GM12878 (cell line): ENCODE results near the gene SLC12A1. TPM values are rescaled to one million over a fixed set of nuclear protein-coding genes. Genes with fewer than 3 reads are reported as not detected.

Experiments
- CREB1 ChIP-seq: IDR thresholded peaks from 2 replicates; pipeline ENCODE4 v1.6.1; 2012; ENCODE audit warnings: low read depth, mild to moderate bottlenecking, inconsistent platforms
- E2F4 ChIP-seq: IDR thresholded peaks from 2 replicates; pipeline ENCODE4 v1.6.1; 2012; ENCODE audit warnings: low read depth, low read length, improper control_type of control experiment
- EZH2 ChIP-seq: IDR thresholded peaks from 2 replicates; pipeline ENCODE4 v1.6.1; 2012; ENCODE audit warnings: low read depth, mild to moderate bottlenecking, control low read depth, inconsistent platforms, low read length, borderline replicate concordance; ENCODE audit not compliant: control insufficient read depth
- FOXK2 ChIP-seq: fragments of 450-650 bp; IDR thresholded peaks from 2 replicates; pipeline ENCODE4 v1.6.1; 2017; ENCODE audit warnings: mild to moderate bottlenecking, moderate library complexity
- FOXM1 ChIP-seq: IDR thresholded peaks from 2 replicates; pipeline ENCODE4 v1.6.1; 2012; ENCODE audit warnings: low read depth, mild to moderate bottlenecking, inconsistent platforms, low read length, moderate library complexity
- MAX ChIP-seq: IDR thresholded peaks from 2 replicates; pipeline ENCODE4 v1.6.1; 2012; ENCODE audit warnings: low read depth, low read length, improper control_type of control experiment
- MYC ChIP-seq: IDR thresholded peaks from 2 replicates; pipeline ENCODE4 v1.6.1; 2011; ENCODE audit warnings: mild to moderate bottlenecking, low read length, moderate library complexity, inconsistent platforms; ENCODE audit not compliant: insufficient read depth, insufficient replicate concordance, insufficient read length, severe bottlenecking
- NKRF ChIP-seq: fragments of 450-650 bp; conservative IDR thresholded peaks from 2 replicates; pipeline ENCODE4 v1.6.1; 2017; ENCODE audit warnings: mild to moderate bottlenecking, moderate library complexity
- PAX5 ChIP-seq: IDR thresholded peaks from 2 replicates; pipeline ENCODE4 v1.6.1; 2011; ENCODE audit warnings: low read depth, low read length, borderline replicate concordance
- RUNX3 ChIP-seq: IDR thresholded peaks from 2 replicates; pipeline ENCODE4 v1.6.1; 2012; ENCODE audit warnings: low read length, inconsistent platforms
- SMAD5 ChIP-seq: IDR thresholded peaks from 2 replicates; pipeline ENCODE4 v1.6.1; 2016; ENCODE audit warnings: antibody characterized with exemption, low read depth
- SUZ12 ChIP-seq: fragments of 200-600 bp; sonication (generic); IDR thresholded peaks from one replicate; pipeline ENCODE4 v1.6.1; 2018; ENCODE audit warnings: antibody characterized with exemption, mild to moderate bottlenecking; ENCODE audit not compliant: unreplicated experiment
- TAF1 ChIP-seq: IDR thresholded peaks from 2 replicates; pipeline ENCODE4 v1.6.1; 2011; ENCODE audit warnings: mild to moderate bottlenecking, low read depth, low read length, borderline replicate concordance
- TCF12 ChIP-seq: IDR thresholded peaks from 2 replicates; pipeline ENCODE4 v1.6.1; 2011; ENCODE audit warnings: low read depth, mild to moderate bottlenecking, low read length
- TCF3 ChIP-seq: IDR thresholded peaks from 2 replicates; pipeline ENCODE4 v1.6.1; 2012; ENCODE audit warnings: low read depth, mild to moderate bottlenecking, low read length, borderline replicate concordance; ENCODE audit not compliant: insufficient read depth
- ZZZ3 ChIP-seq: IDR thresholded peaks from 2 replicates; pipeline ENCODE4 v1.6.1; 2011; ENCODE audit warnings: low read depth; ENCODE audit not compliant: control insufficient read depth, insufficient read length
- polyA plus RNA-seq, 11 experiments: library from polyadenylated mRNA; depleted of rRNA in 4 of 11; unstranded in 6 of 11; stranded (reverse) in 5 of 11; fragments of >200 nt; fragmentation: Nextera tagmentation in 4 of 11; fragmentation: Illumina TruSeq in 1 of 11; extraction: Ambion mirVana in 4 of 11; extraction: Trizol in 1 of 11; gene quantifications; 1 replicate in 1 of 11; 2 replicates in 10 of 11; pipeline versions ENCODE4 v1.2.1 to v1.2.3, GENCODE V29; 2011 to 2016; ENCODE audit warnings: inconsistent platforms in 2 of 11, missing spikeins in 2 of 11, low read depth in 1 of 11
- total RNA-seq, 4 experiments: library from RNA; depleted of rRNA in 3 of 4; stranded (reverse); fragments of >200 nt in 3 of 4; fragmentation: Illumina TruSeq in 1 of 4; extraction: Trizol in 1 of 4; gene quantifications; 2 replicates each; pipeline versions ENCODE4 v1.2.1 to v1.2.3, GENCODE V29; 2013 to 2021
- TF ChIP-seq, protein P1 (sequence below): IDR thresholded peaks from 2 replicates; pipeline ENCODE4 v1.6.1; 2012; ENCODE audit warnings: mild to moderate bottlenecking, low read depth, low read length
- TF ChIP-seq, protein P2 (sequence below): fragments of 450-650 bp; formaldehyde crosslinking; IDR thresholded peaks from 2 replicates; pipeline ENCODE4 v1.4.0; 2020; ENCODE audit warnings: mild to moderate bottlenecking, moderate library complexity

SLC12A1 gene
- total and polyA plus RNA-seq, 10 of the 15 experiments (the other 5 are each of a cell fraction or from before 2014, with no cell fraction given), result under 0.01 TPM; not detected in 9

- TF ChIP-seq, protein P1, sequence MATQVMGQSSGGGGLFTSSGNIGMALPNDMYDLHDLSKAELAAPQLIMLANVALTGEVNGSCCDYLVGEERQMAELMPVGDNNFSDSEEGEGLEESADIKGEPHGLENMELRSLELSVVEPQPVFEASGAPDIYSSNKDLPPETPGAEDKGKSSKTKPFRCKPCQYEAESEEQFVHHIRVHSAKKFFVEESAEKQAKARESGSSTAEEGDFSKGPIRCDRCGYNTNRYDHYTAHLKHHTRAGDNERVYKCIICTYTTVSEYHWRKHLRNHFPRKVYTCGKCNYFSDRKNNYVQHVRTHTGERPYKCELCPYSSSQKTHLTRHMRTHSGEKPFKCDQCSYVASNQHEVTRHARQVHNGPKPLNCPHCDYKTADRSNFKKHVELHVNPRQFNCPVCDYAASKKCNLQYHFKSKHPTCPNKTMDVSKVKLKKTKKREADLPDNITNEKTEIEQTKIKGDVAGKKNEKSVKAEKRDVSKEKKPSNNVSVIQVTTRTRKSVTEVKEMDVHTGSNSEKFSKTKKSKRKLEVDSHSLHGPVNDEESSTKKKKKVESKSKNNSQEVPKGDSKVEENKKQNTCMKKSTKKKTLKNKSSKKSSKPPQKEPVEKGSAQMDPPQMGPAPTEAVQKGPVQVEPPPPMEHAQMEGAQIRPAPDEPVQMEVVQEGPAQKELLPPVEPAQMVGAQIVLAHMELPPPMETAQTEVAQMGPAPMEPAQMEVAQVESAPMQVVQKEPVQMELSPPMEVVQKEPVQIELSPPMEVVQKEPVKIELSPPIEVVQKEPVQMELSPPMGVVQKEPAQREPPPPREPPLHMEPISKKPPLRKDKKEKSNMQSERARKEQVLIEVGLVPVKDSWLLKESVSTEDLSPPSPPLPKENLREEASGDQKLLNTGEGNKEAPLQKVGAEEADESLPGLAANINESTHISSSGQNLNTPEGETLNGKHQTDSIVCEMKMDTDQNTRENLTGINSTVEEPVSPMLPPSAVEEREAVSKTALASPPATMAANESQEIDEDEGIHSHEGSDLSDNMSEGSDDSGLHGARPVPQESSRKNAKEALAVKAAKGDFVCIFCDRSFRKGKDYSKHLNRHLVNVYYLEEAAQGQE, result no peak
- peak; percentile 29; the same call in 1 of the 2 replicates for TF ChIP-seq TAF1
- peak; percentile 53 for TF ChIP-seq MYC
- no peak for TF ChIP-seq SUZ12
- no peak for TF ChIP-seq ZZZ3
- TF ChIP-seq, protein P2, sequence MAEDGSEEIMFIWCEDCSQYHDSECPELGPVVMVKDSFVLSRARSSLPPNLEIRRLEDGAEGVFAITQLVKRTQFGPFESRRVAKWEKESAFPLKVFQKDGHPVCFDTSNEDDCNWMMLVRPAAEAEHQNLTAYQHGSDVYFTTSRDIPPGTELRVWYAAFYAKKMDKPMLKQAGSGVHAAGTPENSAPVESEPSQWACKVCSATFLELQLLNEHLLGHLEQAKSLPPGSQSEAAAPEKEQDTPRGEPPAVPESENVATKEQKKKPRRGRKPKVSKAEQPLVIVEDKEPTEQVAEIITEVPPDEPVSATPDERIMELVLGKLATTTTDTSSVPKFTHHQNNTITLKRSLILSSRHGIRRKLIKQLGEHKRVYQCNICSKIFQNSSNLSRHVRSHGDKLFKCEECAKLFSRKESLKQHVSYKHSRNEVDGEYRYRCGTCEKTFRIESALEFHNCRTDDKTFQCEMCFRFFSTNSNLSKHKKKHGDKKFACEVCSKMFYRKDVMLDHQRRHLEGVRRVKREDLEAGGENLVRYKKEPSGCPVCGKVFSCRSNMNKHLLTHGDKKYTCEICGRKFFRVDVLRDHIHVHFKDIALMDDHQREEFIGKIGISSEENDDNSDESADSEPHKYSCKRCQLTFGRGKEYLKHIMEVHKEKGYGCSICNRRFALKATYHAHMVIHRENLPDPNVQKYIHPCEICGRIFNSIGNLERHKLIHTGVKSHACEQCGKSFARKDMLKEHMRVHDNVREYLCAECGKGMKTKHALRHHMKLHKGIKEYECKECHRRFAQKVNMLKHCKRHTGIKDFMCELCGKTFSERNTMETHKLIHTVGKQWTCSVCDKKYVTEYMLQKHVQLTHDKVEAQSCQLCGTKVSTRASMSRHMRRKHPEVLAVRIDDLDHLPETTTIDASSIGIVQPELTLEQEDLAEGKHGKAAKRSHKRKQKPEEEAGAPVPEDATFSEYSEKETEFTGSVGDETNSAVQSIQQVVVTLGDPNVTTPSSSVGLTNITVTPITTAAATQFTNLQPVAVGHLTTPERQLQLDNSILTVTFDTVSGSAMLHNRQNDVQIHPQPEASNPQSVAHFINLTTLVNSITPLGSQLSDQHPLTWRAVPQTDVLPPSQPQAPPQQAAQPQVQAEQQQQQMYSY, result no peak
- TF ChIP-seq PAX5, result no peak; the same call in 1 of the 2 replicates
- TF ChIP-seq NKRF, result peak; percentile 99
- no peak for TF ChIP-seq TCF3
- peak; percentile 39; the same call in 1 of the 2 replicates for TF ChIP-seq TCF12
- peak; percentile 97 for TF ChIP-seq FOXK2
- peak; percentile 52; the same call in 1 of the 2 replicates for TF ChIP-seq RUNX3
- no peak for TF ChIP-seq SMAD5
- 0 out of 2 replicates have a peak, but pooled peaks have one; percentile 53 for TF ChIP-seq MAX
- 0 out of 2 replicates have a peak, but pooled peaks have one; percentile 11 for TF ChIP-seq CREB1
- no peak for TF ChIP-seq FOXM1
- peak; percentile 93 for TF ChIP-seq E2F4
- TF ChIP-seq EZH2, result no peak
Observed at GRCh38 chr15:48331796-48332641, 125.9 kb downstream of the SLC12A1 start (continued).
